H1 (cell line): ENCODE results near the gene DKK3. TPM values are rescaled to one million over a fixed set of nuclear protein-coding genes. Genes with fewer than 3 reads are reported as not detected.

Source experiments
- CEBPB ChIP-seq: IDR thresholded peaks from 2 replicates; pipeline ENCODE4 v1.6.1; 2012; ENCODE audit warnings: low read depth, low read length
- CHD1 ChIP-seq: IDR thresholded peaks from 2 replicates; pipeline ENCODE4 v1.6.1; 2012; ENCODE audit warnings: low read depth, low read length, improper control_type of control experiment
- CHD7 ChIP-seq: fragments of 300-600 bp; sonication (generic); IDR thresholded peaks from 2 replicates; pipeline ENCODE4 v1.7.1; 2012; ENCODE audit warnings: low read length, moderate library complexity, mild to moderate bottlenecking, inconsistent platforms; ENCODE audit not compliant: insufficient replicate concordance
- GABPA ChIP-seq: IDR thresholded peaks from 2 replicates; pipeline ENCODE4 v1.6.1; 2011; ENCODE audit warnings: mild to moderate bottlenecking, low read length, moderate library complexity, borderline replicate concordance; ENCODE audit not compliant: insufficient read depth
- NANOG ChIP-seq: IDR thresholded peaks from 2 replicates; pipeline ENCODE4 v1.6.1; 2011; ENCODE audit warnings: low read length, low read depth, mild to moderate bottlenecking, inconsistent platforms; ENCODE audit not compliant: insufficient read depth, poor library complexity, severe bottlenecking
- RXRA ChIP-seq: IDR thresholded peaks from 2 replicates; pipeline ENCODE4 v1.6.1; 2011; ENCODE audit warnings: low read depth, mild to moderate bottlenecking, low read length, moderate library complexity; ENCODE audit not compliant: insufficient read depth
- SP2 ChIP-seq: IDR thresholded peaks from 2 replicates; pipeline ENCODE4 v1.6.1; 2012; ENCODE audit warnings: mild to moderate bottlenecking, low read length, inconsistent platforms
- SUZ12 ChIP-seq: fragments of 200-600 bp; sonication (generic); IDR thresholded peaks from 2 replicates; pipeline ENCODE4 v1.6.1; 2012; ENCODE audit warnings: mild to moderate bottlenecking, inconsistent platforms, low read length, moderate library complexity, mixed read lengths
- USF2 ChIP-seq: IDR thresholded peaks from 2 replicates; pipeline ENCODE4 v1.6.1; 2011; ENCODE audit warnings: low read length, improper control_type of control experiment
- polyA plus RNA-seq, 7 experiments: library from polyadenylated mRNA; depleted of rRNA in 3 of 7; stranded (reverse) in 5 of 7; unstranded in 2 of 7; fragments of >200 nt in 5 of 7; fragments of 200-250 nt in 2 of 7; gene quantifications; 1 replicate in 5 of 7; 2 replicates in 1 of 7; 4 replicates in 1 of 7; pipeline versions ENCODE4 v1.2.1 to v1.2.3, GENCODE V29; 2011 to 2013; ENCODE audit warnings: missing spikeins in 2 of 7, mixed read lengths in 2 of 7
- total RNA-seq: library from RNA; stranded (reverse); fragmentation: NEBNext Ultra II Directional; extraction: Animal tissue kit (Norgen Biotek cat#: 25700); gene quantifications from 2 replicates; pipeline ENCODE4 v1.2.1, GENCODE V29; 2021

The DKK3 gene
- total and polyA plus RNA-seq, 2 of the 8 experiments (the other 6 are each of a cell fraction or from before 2014, with no cell fraction given), result 30.0 to 40.1 TPM

GRCh38 chr11:11958403-11959231 lies 49.8 kb downstream of the DKK3 start (continued):
- TF ChIP-seq CHD7 (no peak), RXRA (no peak), CHD1 (no peak), NANOG (no peak), USF2 (no peak), SUZ12 (no peak), GABPA (no peak), SP2 (no peak), CEBPB (no peak)
